Naive thymus-derived CD8-positive, alpha-beta T cell (primary cell): Measurements from ENCODE around the gene MAP2K5. TPM values are rescaled to one million over a fixed set of nuclear protein-coding genes. Genes with fewer than 3 reads are reported as not detected.

Experiments
- ATAC-seq, 2 donors: fragments of 150-1000 bp; cut with Tn5 transposase in 1 of 2; sonication (Bioruptor Pico), chemical (Tn5 transposase) in 1 of 2; 1 replicate in 1 of 2; 2 replicates in 1 of 2; pipeline ENCODE4 v1.10.0; 2021; ENCODE audit warnings: mild to moderate bottlenecking in 2 of 2, moderate library complexity in 2 of 2
- POLR2A ChIA-PET: fragments of 350-600 bp; sonication (Branson Sonifier 250); formaldehyde crosslinking; loops from one replicate; lab custom pipeline; 2021; ENCODE audit warnings: antibody characterized with exemption; lab: Charles Lee
- DNase-seq, 10 donors: peaks; one replicate each; pipeline versions ENCODE4 v3.0.0 to v3.0.0-alpha.2; 2020 to 2022
- H3K27ac Mint-ChIP-seq, 10 donors: one replicate each; pipeline ENCODE4 v1.8.0; 2020 to 2022; ENCODE audit warnings: mild to moderate bottlenecking in 10 of 10, mixed read lengths in 10 of 10, moderate library complexity in 4 of 10, inconsistent platforms in 1 of 10
- H3K27me3 Mint-ChIP-seq, 5 donors: one replicate each; pipeline ENCODE4 v1.8.0; 2021 to 2022; ENCODE audit warnings: mixed read lengths in 5 of 5
- H3K36me3 Mint-ChIP-seq, 3 donors: one replicate each; pipeline ENCODE4 v1.8.0; 2020 to 2022; ENCODE audit warnings: mixed read lengths in 3 of 3, mild to moderate bottlenecking in 2 of 3, inconsistent platforms in 1 of 3
- H3K4me1 Mint-ChIP-seq, 4 donors: one replicate each; pipeline ENCODE4 v1.8.0; 2021 to 2022; ENCODE audit warnings: mixed read lengths in 4 of 4
- H3K4me3 Mint-ChIP-seq, 10 donors: one replicate each; pipeline ENCODE4 v1.8.0; 2020 to 2022; ENCODE audit warnings: mild to moderate bottlenecking in 10 of 10, mixed read lengths in 10 of 10, moderate library complexity in 6 of 10, inconsistent platforms in 1 of 10
- H3K9me3 Mint-ChIP-seq, 9 donors: one replicate each; pipeline ENCODE4 v1.8.0; 2020 to 2022; ENCODE audit warnings: mixed read lengths in 9 of 9, mild to moderate bottlenecking in 3 of 9, inconsistent platforms in 1 of 9, moderate library complexity in 1 of 9
- polyA plus RNA-seq, 3 donors: library from polyadenylated mRNA; unstranded; fragments of 300-500 nt; fragmentation: Illumina TruSeq; gene quantifications; one replicate each; pipeline ENCODE4 v1.2.3, GENCODE V29; 2021
- total RNA-seq, 8 experiments: library from RNA in 2 of 8; stranded (reverse) in 2 of 8; gene quantifications; one replicate each; pipeline ENCODE4 v1.2.3 and lab custom pipeline; 2021 to 2026

MAP2K5 gene
- 10 to 100 TPM; 33.1 to 37.6 TPM for total RNA-seq
- 10 to 100 TPM; 17.8 to 22.5 (median 21.2) TPM for polyA plus RNA-seq
- 4.5 to 15.7 (median 12.4) reads per million in 6 experiments for total RNA-seq (lab: John Stamatoyannopoulos, UW)

DNA sequence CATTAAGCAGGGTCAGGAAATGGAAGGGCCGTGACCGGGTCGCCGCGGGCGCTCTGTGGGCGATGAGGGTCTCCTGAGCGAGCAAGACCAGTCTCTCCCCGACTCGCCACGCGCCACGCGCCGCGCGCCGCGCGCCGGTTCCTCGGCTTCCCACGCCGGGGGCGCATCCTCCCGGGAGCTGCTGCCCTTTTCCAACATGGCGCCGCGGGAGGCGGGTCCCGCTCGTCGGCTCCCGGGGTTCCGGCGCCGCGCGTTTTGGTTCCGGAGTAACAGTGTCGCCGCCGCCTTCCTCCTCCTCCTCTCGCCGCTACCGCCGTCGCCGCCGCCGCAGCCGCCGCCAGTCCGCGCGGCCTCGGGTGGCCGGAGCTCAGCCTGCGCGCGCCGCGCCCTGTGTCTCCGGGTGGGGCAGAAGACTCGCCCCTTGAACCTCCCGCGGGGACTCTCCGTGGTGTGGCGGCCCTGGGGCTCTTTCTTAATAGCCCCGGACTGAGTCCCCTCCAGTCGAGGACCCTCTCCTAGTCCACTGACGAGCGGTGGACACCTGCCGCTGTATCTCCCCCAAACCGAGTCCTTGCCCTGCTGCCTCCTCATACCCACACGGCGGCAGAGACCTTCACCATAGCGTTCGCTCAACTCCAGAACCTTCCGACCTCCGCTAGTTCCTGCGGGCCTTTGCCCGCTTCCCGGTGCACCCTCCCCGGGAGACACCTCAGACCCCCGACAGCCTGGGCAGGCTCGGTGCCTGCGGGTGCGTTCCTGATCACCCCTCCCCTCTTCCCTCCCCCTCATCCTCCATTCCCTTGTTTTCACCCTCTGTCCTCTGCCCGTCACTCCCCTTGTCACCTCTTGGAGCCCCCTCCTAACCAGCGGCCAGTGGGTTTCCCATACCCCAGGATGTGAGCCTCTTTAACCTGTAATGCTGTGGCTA is at the start of gene MAP2K5:
Gene MAP2K5 (plus strand): TSS at position 284 of the 928 bp plus-strand sequence. CDS start 633 bp downstream, at position 917.
- DNase-seq (peak; percentile 63 to 88 (median 77)), ATAC-seq (peak; percentile 68 to 83)
- Mint-ChIP-seq H3K36me3 (peaks cover 0 to 8% (median 6%) of the 10 kb centered on the region in 3 donors), H3K4me1 (peaks cover 19 to 68% (median 52%) of the 10 kb centered on the region in 4 donors), H3K9me3 (no peaks in the 10 kb centered on the region), H3K4me3 (peak within 1 kb of the TSS; percentile 91 to 98 (median 96)), H3K27me3 (no peaks in the 10 kb centered on the region), H3K27ac (peak within 1 kb of the TSS; percentile 98 to 99 (median 98))
- POLR2A ChIA-PET = interaction anchor here (0.7 to 1.9 kb wide), 17 partner anchors 9 to 842 kb away, joined by 3 to 71 read pairs (median 5); partner anchors contain the start of genes C15orf61, CLN6, FEM1B and PIAS1

DNA sequence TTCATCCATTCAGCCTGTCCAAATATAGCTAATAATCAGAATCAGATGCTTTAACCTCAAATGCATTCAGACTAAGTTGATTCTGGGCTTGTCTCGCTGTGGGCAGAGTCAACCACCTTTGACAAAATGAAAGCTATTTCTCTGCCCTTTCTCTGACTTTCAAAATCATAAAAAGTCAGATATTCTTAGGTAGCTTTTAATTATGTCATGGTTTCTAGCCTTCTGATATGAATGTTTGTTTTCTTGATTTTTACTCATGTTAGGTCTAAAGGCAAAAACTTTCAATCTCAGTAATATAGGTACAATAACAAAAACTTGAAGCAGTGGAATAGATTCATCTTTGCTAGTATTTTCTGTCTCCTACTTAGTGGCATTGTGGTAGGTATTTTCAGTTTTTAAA is 46.9 kb upstream of the MAP2K5 start:
- DNase-seq (no peak), ATAC-seq (no peak)
- Mint-ChIP-seq H3K36me3 (peaks cover 6 to 24% (median 12%) of the 10 kb centered on the region in 3 donors), H3K4me3 (no peak overlapping the region), H3K9me3 (no peaks in the 10 kb centered on the region), H3K4me1 (no peaks in the 10 kb centered on the region), H3K27ac (no peak overlapping the region), H3K27me3 (no peaks in the 10 kb centered on the region)
- POLR2A ChIA-PET = no interaction called here

- Mint-ChIP-seq H3K27ac (peak overlapping the region in 1 of 10 donors; percentile 36), H3K36me3 (peaks cover 0 to 15% (median 0%) of the 10 kb centered on the region in 3 donors), H3K4me3 (no peak overlapping the region), H3K27me3 (no peaks in the 10 kb centered on the region), H3K9me3 (no peaks in the 10 kb centered on the region), H3K4me1 (peaks cover 0 to 7% (median under 1%) of the 10 kb centered on the region in 4 donors)
- POLR2A ChIA-PET = no interaction called here
- DNase-seq (peak in 2 of 10 donors; percentile 14 to 25), ATAC-seq (peak; percentile 47 to 66)
Measured at GRCh38 chr15:67501177-67501835, 41.2 kb upstream of the MAP2K5 start.

GRCh38 chr15:67501836-67502461 is 40.6 kb upstream of the MAP2K5 start:
- H3K27me3 Mint-ChIP-seq = no peaks in the 10 kb centered on the region
- no peak for ATAC-seq
- peaks cover 0 to 13% (median 0%) of the 10 kb centered on the region in 3 donors for H3K36me3 Mint-ChIP-seq
- DNase-seq = no peak
- POLR2A ChIA-PET = no interaction called here
- peaks cover 0 to 10% (median under 1%) of the 10 kb centered on the region in 4 donors for H3K4me1 Mint-ChIP-seq
- H3K4me3 Mint-ChIP-seq = no peak overlapping the region
- H3K27ac Mint-ChIP-seq = peak overlapping the region in 1 of 10 donors; percentile 36
- no peaks in the 10 kb centered on the region for H3K9me3 Mint-ChIP-seq

- Mint-ChIP-seq H3K4me1 (peaks cover 0 to 10% (median under 1%) of the 10 kb centered on the region in 4 donors), H3K9me3 (no peaks in the 10 kb centered on the region), H3K36me3 (peaks cover 0 to 13% (median 4%) of the 10 kb centered on the region in 3 donors), H3K27ac (peak overlapping the region in 1 of 10 donors; percentile 52), H3K4me3 (no peak overlapping the region), H3K27me3 (no peaks in the 10 kb centered on the region)
- DNase-seq = no peak
- POLR2A ChIA-PET = no interaction called here
- no peak for ATAC-seq
Measured at GRCh38 chr15:67504056-67504455, 38.4 kb upstream of the MAP2K5 start.

DNA sequence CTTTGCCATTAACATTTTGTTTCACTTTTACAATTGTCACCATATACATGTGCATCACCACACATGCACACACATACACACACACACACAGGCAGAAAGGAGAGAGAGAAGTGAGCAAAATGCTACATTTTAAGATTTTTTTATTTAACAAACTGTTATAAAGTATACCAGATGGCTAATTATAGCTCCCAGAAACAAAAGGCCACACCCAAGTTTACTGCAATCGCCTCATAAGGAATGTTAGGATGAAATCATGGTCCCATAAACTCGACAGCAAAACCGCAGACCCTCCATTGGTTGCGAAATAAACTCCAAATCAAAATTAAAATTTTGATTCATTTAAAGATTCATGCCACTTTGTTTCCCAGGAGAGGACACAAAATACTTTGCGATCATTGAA is 37.7 kb upstream of the MAP2K5 start:
- peaks cover 0 to 10% (median under 1%) of the 10 kb centered on the region in 4 donors for H3K4me1 Mint-ChIP-seq
- no peak overlapping the region for H3K4me3 Mint-ChIP-seq
- H3K9me3 Mint-ChIP-seq = no peaks in the 10 kb centered on the region
- H3K27ac Mint-ChIP-seq = no peak overlapping the region
- no peaks in the 10 kb centered on the region for H3K27me3 Mint-ChIP-seq
- H3K36me3 Mint-ChIP-seq = peaks cover 0 to 17% (median 6%) of the 10 kb centered on the region in 3 donors
- POLR2A ChIA-PET = no interaction called here
- DNase-seq (no peak), ATAC-seq (no peak)

GRCh38 chr15:67505675-67506572 is 36.6 kb upstream of the MAP2K5 start:
- Mint-ChIP-seq H3K4me1 (peaks cover 0 to 10% (median under 1%) of the 10 kb centered on the region in 4 donors), H3K9me3 (no peaks in the 10 kb centered on the region), H3K36me3 (peaks cover 0 to 26% (median 6%) of the 10 kb centered on the region in 3 donors), H3K27ac (no peak overlapping the region), H3K4me3 (no peak overlapping the region), H3K27me3 (no peaks in the 10 kb centered on the region)
- POLR2A ChIA-PET = no interaction called here
- no peak for ATAC-seq
- DNase-seq = no peak

DNA sequence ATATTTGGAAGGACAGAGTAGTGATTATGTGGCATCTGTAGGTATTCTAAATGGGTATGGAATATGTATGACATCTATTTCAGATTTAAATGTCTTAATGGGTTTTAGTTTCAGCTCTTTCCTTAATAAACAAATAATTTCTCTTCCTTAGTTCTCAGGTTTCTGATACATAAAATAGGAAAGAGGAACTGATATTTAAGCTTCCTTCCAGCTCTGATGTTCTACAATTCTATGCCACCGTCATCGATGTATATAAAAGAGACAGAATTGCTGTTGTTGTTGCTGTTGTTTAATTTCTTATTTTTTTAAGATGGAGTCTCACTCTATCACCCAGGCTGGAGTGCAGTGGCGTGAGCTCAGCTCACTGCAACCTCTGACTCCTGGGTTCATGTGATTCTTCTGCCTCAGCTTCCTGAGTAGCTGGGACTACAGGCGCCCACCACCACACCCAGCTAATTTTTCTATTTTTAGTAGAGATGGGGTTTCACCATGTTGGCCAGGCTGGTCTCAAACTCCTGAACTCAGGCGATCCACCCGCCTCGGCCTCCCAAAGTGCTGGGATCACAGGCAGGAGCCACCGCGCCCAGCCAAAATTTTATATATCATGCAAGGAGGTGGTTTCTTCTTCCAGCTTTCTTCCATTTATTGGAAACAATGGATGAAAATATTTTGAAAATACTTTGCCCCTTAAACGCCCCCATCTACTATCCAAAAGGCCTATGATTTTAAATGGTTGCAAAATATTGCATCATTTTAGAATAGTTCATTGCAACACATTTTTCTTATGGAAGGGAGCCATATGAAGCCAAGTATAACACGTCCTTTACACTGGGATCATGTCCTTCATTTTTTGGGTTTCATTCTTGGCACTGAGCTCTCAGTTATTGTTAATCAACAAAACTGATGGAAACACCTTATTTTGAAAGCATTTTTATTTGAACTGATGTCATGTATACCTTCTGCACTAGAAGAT is 35.4 kb upstream of the MAP2K5 start:
- H3K36me3 Mint-ChIP-seq = peaks cover 0 to 31% (median 10%) of the 10 kb centered on the region in 3 donors
- no peak for ATAC-seq

DNA sequence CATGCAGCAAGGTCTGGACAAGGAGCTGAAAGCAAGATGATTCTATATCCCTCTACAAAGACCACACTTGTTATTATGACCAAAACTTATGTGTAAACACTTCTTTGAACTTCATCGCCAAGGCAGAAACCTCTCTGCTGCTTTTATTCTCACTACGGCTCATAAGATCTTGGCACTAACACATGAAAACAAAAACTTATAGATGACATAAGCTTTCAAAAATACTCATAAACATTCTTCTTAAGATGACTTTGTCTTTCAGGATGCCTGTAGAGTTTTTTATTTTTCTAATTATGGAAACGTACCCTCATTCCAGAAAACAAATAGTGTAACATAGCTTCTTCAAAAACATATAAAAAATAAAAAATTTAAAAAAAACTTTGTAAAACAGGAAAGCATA is 34.1 kb upstream of the MAP2K5 start:
- DNase-seq = no peak
- H3K27me3 Mint-ChIP-seq = no peaks in the 10 kb centered on the region
- no peak overlapping the region for H3K27ac Mint-ChIP-seq
- no peak overlapping the region for H3K4me3 Mint-ChIP-seq
- H3K4me1 Mint-ChIP-seq = peaks cover 0 to 10% (median under 1%) of the 10 kb centered on the region in 4 donors
- no peaks in the 10 kb centered on the region for H3K9me3 Mint-ChIP-seq
- POLR2A ChIA-PET = no interaction called here
- peaks cover 0 to 42% (median 21%) of the 10 kb centered on the region in 3 donors for H3K36me3 Mint-ChIP-seq
- no peak for ATAC-seq

More for the DNA sequence above, 35.4 kb upstream of the MAP2K5 start:
- POLR2A ChIA-PET = no interaction called here
- H3K9me3 Mint-ChIP-seq = no peaks in the 10 kb centered on the region
- H3K27me3 Mint-ChIP-seq = no peaks in the 10 kb centered on the region
- no peak for DNase-seq
- H3K27ac Mint-ChIP-seq = no peak overlapping the region
- H3K4me1 Mint-ChIP-seq = peaks cover 0 to 10% (median under 1%) of the 10 kb centered on the region in 4 donors
- no peak overlapping the region for H3K4me3 Mint-ChIP-seq

DNA sequence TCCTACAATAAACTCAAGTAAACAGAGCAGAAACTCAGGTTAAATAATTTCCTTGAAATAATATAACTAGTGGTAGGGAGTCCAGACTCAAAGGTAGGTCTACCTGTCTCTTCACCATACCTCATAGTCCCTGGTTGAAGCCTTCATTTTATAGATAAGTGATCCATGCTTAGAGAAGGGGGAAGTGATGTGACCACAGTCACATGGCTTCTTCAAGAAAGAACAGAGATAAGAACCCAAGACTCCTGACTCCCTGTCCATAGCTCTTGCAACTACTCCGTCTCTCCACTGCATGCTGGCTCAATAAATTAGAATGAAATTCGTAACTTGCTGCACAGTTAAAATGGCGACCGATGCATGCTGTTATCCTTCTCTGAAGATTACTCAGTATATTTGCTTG is 32.6 kb upstream of the MAP2K5 start:
- no peak for ATAC-seq
- Mint-ChIP-seq H3K9me3 (no peaks in the 10 kb centered on the region), H3K36me3 (peaks cover 0 to 53% (median 27%) of the 10 kb centered on the region in 3 donors), H3K27me3 (no peaks in the 10 kb centered on the region), H3K4me3 (no peak overlapping the region), H3K4me1 (peaks cover 0 to 10% (median under 1%) of the 10 kb centered on the region in 4 donors), H3K27ac (no peak overlapping the region)
- POLR2A ChIA-PET = interaction anchor here (0.7 kb wide), 1 partner anchor 11 kb away, joined by 4 read pairs; the partner anchor contains the start of gene C15orf61
- no peak for DNase-seq
